ENCODE results near the gene TUBB2B.

DNA sequence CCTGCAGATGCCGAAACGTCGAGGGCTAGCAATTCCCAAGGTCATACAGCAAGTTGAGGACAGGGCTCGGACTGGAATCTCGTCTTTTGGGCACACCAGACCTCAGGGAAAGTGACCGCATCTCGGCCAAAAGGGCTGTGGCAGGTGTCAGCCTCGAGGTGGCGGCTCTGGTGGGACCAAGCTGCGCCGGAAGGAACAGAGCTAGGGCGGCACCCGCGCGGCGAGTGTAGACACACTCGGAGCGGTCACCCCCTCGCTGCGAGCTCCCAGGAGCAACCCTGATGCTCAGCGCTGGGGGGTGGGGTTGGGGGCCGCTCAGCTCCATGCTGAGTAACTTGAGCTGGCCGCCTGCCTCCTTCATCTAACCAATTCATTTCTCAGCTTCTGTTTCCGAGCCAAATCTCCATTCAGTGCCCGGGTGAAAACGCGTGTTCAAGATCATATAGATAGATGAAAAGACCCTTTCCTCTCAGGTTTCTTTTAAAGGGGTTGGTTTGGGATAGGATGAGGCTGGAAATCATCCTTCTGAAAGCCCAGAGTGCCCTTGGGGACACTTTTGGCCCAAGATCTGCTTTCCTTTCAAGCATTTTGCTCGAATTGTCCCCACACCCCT is 2.2 kb upstream of the TUBB2B start:
- no peak for TF ChIP-seq SUZ12 (IDR thresholded peaks at IDR 0.05; ENCODE audit: extremely low read depth, insufficient read depth, insufficient read length)
- no peak for TF ChIP-seq YY1 (IDR thresholded peaks at IDR 0.05; ENCODE audit: insufficient read depth, insufficient read length)
- no peak for TF ChIP-seq ZNF274 (IDR thresholded peaks at IDR 0.05; ENCODE audit: low read depth, low read length)

All from NT2/D1 (cell line).